GM10266 (cell line): ENCODE data around the gene GPR34.

ENCODE experiments used
- DNase-seq: peaks from one replicate; pipeline ENCODE4 v3.0.0; 2012; ENCODE audit errors: extremely low spot score
- CTCF ChIP-seq: IDR thresholded peaks from 2 replicates; pipeline ENCODE4 v1.5.1; 2012; ENCODE audit warnings: mild to moderate bottlenecking, low read depth; ENCODE audit not compliant: control insufficient read depth, insufficient read depth; ENCODE audit errors: missing control alignments

The GPR34 gene

GRCh38 chrX:41734530-41734929 lies 45.8 kb downstream of the GPR34 start:
- DNase-seq: no peak
- peak; percentile 19 for TF ChIP-seq CTCF

DNA sequence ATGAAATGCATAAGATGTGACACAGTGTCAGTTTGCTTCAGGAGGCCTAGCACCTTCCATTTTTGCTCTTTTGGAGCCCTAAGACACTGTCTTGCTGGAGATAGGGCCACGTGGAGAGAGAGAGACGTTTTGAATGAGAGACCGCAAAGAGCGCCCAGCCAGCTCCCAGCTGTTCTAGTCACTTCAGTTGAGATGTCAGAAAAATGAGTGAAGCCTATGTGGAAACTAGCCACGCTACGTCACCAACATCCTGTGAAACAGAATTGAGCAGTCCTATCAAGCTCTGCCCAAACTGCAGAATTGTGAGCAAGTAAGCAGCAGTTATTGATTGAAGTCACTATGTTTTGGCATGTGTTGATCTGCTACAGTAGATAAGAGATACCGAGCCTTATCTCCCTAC lies 48.3 kb downstream of the GPR34 start:
- no peak for DNase-seq
- TF ChIP-seq CTCF: no peak

GRCh38 chrX:41739871-41740270 lies 51.1 kb downstream of the GPR34 start:
- no peak for DNase-seq

More at GRCh38 chrX:41739871-41740270, 51.1 kb downstream of the GPR34 start:
- TF ChIP-seq CTCF: no peak
